Upper lobe of right lung (tissue), 1 donor: Measurements from ENCODE around the gene CMIP. TPM values are rescaled to one million over a fixed set of nuclear protein-coding genes. Genes with fewer than 3 reads are reported as not detected.

Experiments
- ATAC-seq: fragments of 200-7000 bp; cut with Tn5 transposase; one replicate; pipeline ENCODE4 v1.9.1; 2020; ENCODE audit warnings: mild to moderate bottlenecking, moderate library complexity
- DNase-seq: peaks from one replicate; pipeline ENCODE4 v3.0.0-alpha.2; 2020
- H3K27ac ChIP-seq: fragments of 200-600 bp; one replicate; pipeline ENCODE4 v1.8.0; 2022
- H3K27me3 ChIP-seq: fragments of 200-600 bp; one replicate; pipeline ENCODE4 v1.8.0; 2022; ENCODE audit warnings: mild to moderate bottlenecking
- H3K36me3 ChIP-seq: fragments of 200-600 bp; one replicate; pipeline ENCODE4 v1.8.0; 2022
- H3K4me1 ChIP-seq: fragments of 200-600 bp; one replicate; pipeline ENCODE4 v1.8.0; 2022
- H3K4me3 ChIP-seq: fragments of 200-600 bp; one replicate; pipeline ENCODE4 v1.8.0; 2022; ENCODE audit warnings: mild to moderate bottlenecking
- H3K9me3 ChIP-seq: fragments of 200-600 bp; one replicate; pipeline ENCODE4 v1.8.0; 2022
- intact Hi-C: fragments of 100-400 bp; cut with DNase I; formaldehyde crosslinking; loops from one replicate; pipeline ENCODE4 v1.11.0; 2022
- total RNA-seq: library from RNA; stranded (reverse); fragmentation: NEBNext Ultra II Directional; extraction: Animal tissue kit (Norgen Biotek cat#: 25700); gene quantifications from one replicate; pipeline ENCODE4 v1.2.1, GENCODE V29; 2021
- TF ChIP-seq, protein P1 (sequence below): fragments of 200-600 bp; IDR thresholded peaks from one replicate; pipeline ENCODE4 v1.8.0; 2022; ENCODE audit warnings: antibody characterized with exemption
- donor health status: DM: no; HTN: yes; CAD: no; lungs with severe emphysema.

The CMIP gene
- total RNA-seq, 1 donor from 2014 or later: 73.8 TPM

DNA sequence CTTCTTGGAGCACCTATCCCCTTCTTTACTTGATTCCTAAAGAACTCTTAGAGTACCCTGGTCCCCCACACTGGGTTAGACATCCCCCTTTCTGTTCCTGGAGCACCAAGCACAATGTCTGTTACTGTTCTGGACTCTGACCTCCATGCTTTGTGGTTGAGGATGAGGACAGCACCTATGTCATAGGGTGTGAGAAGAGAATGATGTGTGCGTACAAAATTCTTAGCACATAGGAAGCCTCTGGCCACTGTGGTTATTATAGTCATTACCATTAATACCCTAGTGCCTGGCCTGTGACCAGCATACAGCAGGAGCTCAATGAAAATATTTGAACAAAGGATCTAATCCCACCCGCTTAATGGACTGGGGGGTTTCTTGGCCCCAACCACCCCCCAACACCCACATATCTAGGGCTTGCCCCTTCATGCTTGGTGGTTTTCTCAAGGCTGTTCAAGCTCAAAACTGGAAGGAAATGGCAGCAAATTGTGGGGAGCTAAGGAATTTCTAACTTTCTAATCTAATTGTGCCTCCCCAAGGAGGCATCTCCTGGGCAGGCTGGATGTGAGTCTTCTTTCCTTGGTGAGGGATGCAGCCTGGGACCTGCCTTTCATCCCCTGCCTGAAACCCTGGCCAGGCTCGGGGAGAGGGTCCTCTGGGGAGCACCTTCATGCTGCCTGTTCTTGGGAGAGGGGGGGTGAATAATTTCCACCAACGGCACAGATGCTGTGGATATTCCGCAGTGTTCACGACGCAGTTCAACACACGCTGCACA, 1.5 kb upstream of the CMIP start:
- peaks cover 19% of the 10 kb centered on the region for H3K4me1 ChIP-seq
- H3K27me3 ChIP-seq: no peaks in the 10 kb centered on the region
- H3K4me3 ChIP-seq: no peak overlapping the region
- TF ChIP-seq, protein P1, sequence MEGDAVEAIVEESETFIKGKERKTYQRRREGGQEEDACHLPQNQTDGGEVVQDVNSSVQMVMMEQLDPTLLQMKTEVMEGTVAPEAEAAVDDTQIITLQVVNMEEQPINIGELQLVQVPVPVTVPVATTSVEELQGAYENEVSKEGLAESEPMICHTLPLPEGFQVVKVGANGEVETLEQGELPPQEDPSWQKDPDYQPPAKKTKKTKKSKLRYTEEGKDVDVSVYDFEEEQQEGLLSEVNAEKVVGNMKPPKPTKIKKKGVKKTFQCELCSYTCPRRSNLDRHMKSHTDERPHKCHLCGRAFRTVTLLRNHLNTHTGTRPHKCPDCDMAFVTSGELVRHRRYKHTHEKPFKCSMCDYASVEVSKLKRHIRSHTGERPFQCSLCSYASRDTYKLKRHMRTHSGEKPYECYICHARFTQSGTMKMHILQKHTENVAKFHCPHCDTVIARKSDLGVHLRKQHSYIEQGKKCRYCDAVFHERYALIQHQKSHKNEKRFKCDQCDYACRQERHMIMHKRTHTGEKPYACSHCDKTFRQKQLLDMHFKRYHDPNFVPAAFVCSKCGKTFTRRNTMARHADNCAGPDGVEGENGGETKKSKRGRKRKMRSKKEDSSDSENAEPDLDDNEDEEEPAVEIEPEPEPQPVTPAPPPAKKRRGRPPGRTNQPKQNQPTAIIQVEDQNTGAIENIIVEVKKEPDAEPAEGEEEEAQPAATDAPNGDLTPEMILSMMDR: no peak
- ATAC-seq: no peak
- no peak overlapping the region for H3K27ac ChIP-seq
- no peak for DNase-seq
- H3K9me3 ChIP-seq: no peaks in the 10 kb centered on the region
- intact Hi-C loops: no loop called here
- no peaks in the 10 kb centered on the region for H3K36me3 ChIP-seq

DNA sequence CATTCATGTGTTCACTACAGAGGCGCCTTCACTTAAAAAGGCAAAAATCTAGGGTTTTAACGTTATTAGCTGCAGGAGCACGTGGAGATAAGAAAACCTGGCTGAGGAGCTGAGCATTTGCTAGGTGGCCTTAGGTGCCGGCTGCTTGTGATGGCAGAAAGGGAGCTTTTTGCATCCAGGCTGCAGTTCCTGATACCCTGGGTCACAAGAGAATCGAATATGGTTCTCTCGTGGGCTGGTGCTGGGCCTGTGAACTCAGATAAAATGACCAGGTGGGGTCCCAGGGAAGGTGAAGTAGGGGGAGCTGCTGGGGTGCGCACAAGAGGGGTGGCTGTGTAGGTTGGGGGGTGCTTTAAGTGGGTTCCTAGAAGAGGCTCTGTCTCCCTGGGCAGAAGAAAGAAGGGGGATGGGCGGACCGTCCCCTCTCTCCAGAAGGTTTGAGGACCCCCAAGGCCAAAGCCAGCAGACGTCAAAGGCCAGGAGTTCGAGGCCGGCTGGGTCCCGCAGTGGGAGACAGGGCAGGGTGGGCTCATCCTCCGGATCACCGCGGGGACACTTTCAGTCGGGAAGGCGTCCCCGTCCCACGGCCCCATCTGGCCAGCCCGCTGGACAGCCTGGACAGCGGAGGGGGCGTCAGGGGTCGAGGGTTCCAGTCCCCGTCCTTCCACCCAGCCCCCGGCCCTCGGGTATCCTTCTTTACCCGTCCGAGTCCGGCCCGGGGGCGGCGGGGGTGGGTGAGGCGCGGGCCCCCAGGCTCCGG, 740 bp upstream of the CMIP start:
- TF ChIP-seq, protein P1: no peak
- ATAC-seq (no peak), DNase-seq (peak; percentile 79)
- H3K4me1 ChIP-seq: peaks cover 26% of the 10 kb centered on the region
- peak overlapping the region; percentile 59 for H3K4me3 ChIP-seq
- no peaks in the 10 kb centered on the region for H3K27me3 ChIP-seq
- intact Hi-C loops: no loop called here
- H3K36me3 ChIP-seq: no peaks in the 10 kb centered on the region
- H3K9me3 ChIP-seq: no peaks in the 10 kb centered on the region
- H3K27ac ChIP-seq: peak overlapping the region; percentile 69

DNA sequence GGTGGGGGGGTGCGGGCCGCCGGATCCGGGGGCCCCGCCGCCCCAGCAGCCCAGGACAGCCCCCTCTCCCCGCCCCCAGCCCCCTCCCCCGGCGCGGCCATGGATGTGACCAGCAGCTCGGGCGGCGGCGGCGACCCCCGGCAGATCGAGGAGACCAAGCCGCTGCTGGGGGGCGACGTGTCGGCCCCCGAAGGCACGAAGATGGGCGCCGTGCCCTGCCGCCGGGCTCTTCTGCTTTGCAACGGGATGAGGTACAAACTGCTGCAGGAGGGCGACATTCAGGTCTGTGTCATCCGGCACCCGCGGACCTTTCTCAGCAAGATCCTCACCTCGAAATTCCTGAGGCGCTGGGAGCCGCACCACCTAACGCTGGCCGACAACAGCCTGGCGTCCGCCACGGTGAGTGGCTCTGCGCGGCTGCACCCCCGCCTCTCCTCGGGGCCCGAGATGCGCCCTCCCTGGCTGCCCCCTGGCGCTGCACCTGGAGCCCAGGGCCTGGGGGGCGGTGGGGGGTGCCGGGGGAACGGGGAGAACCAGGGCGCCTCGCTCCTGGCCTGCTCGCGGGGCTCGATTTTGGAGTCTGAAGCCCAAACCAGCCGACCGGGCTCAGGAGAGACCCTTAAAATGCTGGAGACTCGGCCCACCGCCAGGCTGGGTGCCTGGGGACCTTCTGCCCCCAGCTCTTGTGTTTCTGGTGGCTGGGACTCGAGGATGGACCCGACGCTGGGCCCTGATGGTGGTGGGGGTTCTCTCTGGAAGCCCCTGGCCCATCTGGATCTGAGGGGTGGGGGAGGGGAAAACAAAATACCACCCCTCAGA, 744 bp downstream of the CMIP start:
- Histone ChIP-seq H3K4me3 (peak overlapping the region; percentile 82), H3K27ac (peak overlapping the region; percentile 83), H3K9me3 (no peaks in the 10 kb centered on the region), H3K4me1 (peaks cover 28% of the 10 kb centered on the region), H3K27me3 (no peaks in the 10 kb centered on the region), H3K36me3 (no peaks in the 10 kb centered on the region)
- ATAC-seq: peak; percentile 44
- intact Hi-C loops: no loop called here
- TF ChIP-seq, protein P1: peak; percentile 36
- peak; percentile 84 for DNase-seq

DNA sequence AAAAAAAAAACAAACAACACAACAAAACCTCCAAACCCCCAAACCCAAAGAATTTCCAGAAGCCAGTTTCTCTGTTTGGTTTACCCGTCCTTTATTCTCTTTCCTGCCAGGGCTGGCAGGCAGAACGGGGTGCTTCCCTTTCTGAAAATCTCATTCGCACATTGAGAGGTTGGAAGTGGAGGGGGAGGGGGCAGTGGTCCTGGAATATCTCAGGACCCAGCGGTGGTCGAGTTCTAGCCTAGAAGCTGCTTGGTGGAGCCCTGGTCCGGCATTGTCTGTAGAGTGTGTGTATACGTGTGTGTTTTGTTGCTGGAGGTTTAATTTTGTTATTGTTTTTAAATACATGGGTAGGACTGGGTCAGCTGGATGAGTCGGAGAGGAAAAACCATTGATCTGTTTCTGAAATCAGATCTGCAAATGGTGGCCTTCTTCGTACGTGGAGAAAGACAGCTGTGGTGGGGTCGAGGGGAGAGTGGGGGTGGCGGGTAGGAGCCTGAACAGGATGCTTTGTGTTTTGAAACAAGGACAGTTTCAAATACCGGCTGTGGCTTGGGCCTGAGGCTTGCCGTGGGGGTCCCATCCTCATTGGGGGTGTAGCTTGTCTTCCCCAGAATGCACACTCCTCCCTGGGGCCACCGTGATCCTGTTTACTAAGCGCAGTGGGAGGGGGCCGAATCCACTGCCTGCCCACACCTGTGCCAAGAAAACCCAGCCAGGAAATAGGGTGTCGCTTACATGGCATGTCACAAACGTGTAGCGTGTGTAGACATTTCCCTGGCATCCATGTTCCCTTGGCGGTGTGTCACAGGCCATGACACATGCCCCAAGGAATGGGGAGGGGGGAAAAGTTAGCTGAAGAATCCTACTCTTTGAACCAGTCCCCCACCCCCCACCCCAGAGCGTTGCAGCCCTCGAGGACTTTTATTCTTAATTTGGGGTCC, 1.6 kb downstream of the CMIP start:
- Histone ChIP-seq H3K4me3 (peak overlapping the region; percentile 82), H3K4me1 (peaks cover 28% of the 10 kb centered on the region), H3K36me3 (no peaks in the 10 kb centered on the region), H3K9me3 (no peaks in the 10 kb centered on the region), H3K27ac (peak overlapping the region; percentile 83), H3K27me3 (no peaks in the 10 kb centered on the region)
- DNase-seq: no peak
- TF ChIP-seq, protein P1: no peak
- peak; percentile 0 for ATAC-seq
- intact Hi-C loops: no loop called here

DNA sequence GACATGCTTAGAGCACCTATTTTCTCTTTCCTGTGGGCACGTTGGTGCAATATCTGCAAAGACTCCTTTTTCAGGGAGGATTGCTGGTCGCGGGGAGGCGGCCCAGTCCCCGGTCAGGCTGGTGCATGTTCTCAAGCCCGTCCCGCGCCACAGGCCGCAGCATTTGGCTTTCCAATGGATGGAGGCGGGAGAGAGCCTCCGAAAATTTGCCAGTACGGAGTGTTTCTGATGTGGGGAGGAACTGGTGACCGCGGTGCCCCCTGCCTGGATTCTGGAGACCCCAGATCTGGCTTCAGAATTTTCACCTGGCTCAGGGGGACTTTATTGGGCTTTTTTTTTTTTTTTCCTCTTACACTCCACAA, 2.3 kb downstream of the CMIP start:
- Histone ChIP-seq H3K27me3 (no peaks in the 10 kb centered on the region), H3K36me3 (no peaks in the 10 kb centered on the region), H3K4me1 (peaks cover 33% of the 10 kb centered on the region), H3K9me3 (no peaks in the 10 kb centered on the region), H3K4me3 (peak overlapping the region; percentile 82), H3K27ac (peak overlapping the region; percentile 83)
- TF ChIP-seq, protein P1: no peak
- no peak for ATAC-seq
- DNase-seq: no peak
- intact Hi-C loops: no loop called here
